HL-60 (cell line): ENCODE measurements around the gene DHDH.
"Not testable (repeated sequence)": the region's sequence is repeated elsewhere in the genome, so short reads cannot be mapped to it uniquely, and the experiment has no call there.

Experiments
- GABPA ChIP-seq: IDR thresholded peaks from 2 replicates; pipeline ENCODE4 v1.6.1; 2012; ENCODE audit warnings: low read depth
- POLR2AphosphoS5 ChIP-seq: IDR thresholded peaks from 2 replicates; pipeline ENCODE4 v1.6.1; 2012; ENCODE audit warnings: low read depth
- SPI1 ChIP-seq: IDR thresholded peaks from 2 replicates; pipeline ENCODE4 v1.6.1; 2012; ENCODE audit warnings: low read depth, mild to moderate bottlenecking, borderline replicate concordance
- TF ChIP-seq, protein P1 (sequence below): IDR thresholded peaks from one replicate; pipeline ENCODE4 v1.5.1; 2011; ENCODE audit warnings: low read length, control low read depth, inconsistent platforms; ENCODE audit not compliant: insufficient read depth

DNA sequence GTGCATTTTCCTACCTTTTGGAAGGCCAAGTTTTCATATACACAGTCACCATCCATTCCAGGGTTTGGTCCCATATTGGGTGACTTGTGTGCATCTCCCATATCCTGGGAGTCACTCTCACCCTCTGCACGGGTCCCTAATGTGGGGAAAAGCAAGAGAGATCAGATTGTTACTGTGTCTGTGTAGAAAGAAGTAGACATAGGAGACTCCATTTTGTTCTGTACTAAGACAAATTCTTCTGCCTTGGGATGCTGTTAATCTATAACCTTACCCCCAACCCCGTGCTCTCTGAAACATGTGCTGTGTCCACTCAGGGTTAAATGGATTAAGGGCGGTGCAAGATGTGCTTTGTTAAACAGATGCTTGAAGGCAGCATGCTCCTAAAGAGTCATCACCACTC is 44.0 kb upstream of the DHDH start:
- TF ChIP-seq, protein P1, sequence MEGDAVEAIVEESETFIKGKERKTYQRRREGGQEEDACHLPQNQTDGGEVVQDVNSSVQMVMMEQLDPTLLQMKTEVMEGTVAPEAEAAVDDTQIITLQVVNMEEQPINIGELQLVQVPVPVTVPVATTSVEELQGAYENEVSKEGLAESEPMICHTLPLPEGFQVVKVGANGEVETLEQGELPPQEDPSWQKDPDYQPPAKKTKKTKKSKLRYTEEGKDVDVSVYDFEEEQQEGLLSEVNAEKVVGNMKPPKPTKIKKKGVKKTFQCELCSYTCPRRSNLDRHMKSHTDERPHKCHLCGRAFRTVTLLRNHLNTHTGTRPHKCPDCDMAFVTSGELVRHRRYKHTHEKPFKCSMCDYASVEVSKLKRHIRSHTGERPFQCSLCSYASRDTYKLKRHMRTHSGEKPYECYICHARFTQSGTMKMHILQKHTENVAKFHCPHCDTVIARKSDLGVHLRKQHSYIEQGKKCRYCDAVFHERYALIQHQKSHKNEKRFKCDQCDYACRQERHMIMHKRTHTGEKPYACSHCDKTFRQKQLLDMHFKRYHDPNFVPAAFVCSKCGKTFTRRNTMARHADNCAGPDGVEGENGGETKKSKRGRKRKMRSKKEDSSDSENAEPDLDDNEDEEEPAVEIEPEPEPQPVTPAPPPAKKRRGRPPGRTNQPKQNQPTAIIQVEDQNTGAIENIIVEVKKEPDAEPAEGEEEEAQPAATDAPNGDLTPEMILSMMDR = not testable (repeated sequence)
- TF ChIP-seq SPI1, POLR2AphosphoS5, GABPA: not testable (repeated sequence)
